Ovary (tissue), 9 donors: ENCODE data around the gene TTLL11. TPM values are rescaled to one million over a fixed set of nuclear protein-coding genes. Genes with fewer than 3 reads are reported as not detected.

ENCODE experiments used
- DNase-seq, 5 donors: peaks; one replicate each; pipeline ENCODE4 v3.0.0-alpha.2; 2019 to 2020
- H3K27ac ChIP-seq, 2 donors: fragments of 200-600 bp; one replicate each; pipeline versions ENCODE4 v1.5.1 to v1.8.0; 2019 to 2022
- H3K27me3 ChIP-seq: fragments of 200-600 bp; one replicate; pipeline ENCODE4 v1.8.0; 2022
- H3K36me3 ChIP-seq: fragments of 200-600 bp; sonication (generic); one replicate; pipeline ENCODE4 v1.5.1; 2019
- H3K4me1 ChIP-seq: one replicate; pipeline ENCODE4 v1.8.1; 2013; ENCODE audit warnings: mild to moderate bottlenecking, moderate library complexity; ENCODE audit not compliant: insufficient read depth
- H3K4me3 ChIP-seq: fragments of 200-600 bp; sonication (generic); one replicate; pipeline ENCODE4 v1.5.1; 2017
- H3K9me3 ChIP-seq, 2 donors: fragments of 200-600 bp in 1 of 2; sonication (generic) in 1 of 2; one replicate each; pipeline versions ENCODE4 v1.5.1 to v1.8.1; 2013 to 2019; ENCODE audit warnings: mild to moderate bottlenecking in 1 of 2, moderate library complexity in 1 of 2
- CTCF ChIP-seq, 3 donors: fragments of 450-650 bp in 2 of 3; fragments of 200-600 bp in 1 of 3; IDR thresholded peaks; one replicate each; pipeline versions ENCODE4 v1.5.1 to v1.8.0; 2016 to 2022; ENCODE audit warnings: antibody characterized with exemption in 3 of 3, mild to moderate bottlenecking in 1 of 3
- EP300 ChIP-seq: sonication (generic); formaldehyde crosslinking; IDR thresholded peaks from one replicate; pipeline ENCODE4 v1.6.1; 2017; ENCODE audit warnings: antibody characterized with exemption
- POLR2A ChIP-seq: fragments of 450-650 bp; IDR thresholded peaks from one replicate; pipeline ENCODE4 v1.6.1; 2017; ENCODE audit warnings: antibody characterized with exemption, mild to moderate bottlenecking, moderate library complexity
- WGBS, 3 donors: extraction: QIAGEN DNeasy Blood & Tissue Kit in 1 of 3; methylation state at CpG; one replicate each; pipeline versions ENCODE4 v1.1.5 to v1.1.7; 2013 to 2017; 5-methylcytosine and 5-hydroxymethylcytosine counted together
- intact Hi-C, 4 donors: fragments of 100-400 bp; cut with DNase I; formaldehyde crosslinking; loops; one replicate each; pipeline versions ENCODE4 v1.11.0 to v1.15.1; 2022 to 2023
- polyA plus RNA-seq, 2 donors: library from polyadenylated mRNA; stranded (reverse); fragments of 200-250 nt in 1 of 2; fragments of 350-450 nt in 1 of 2; fragmentation: Illumina TruSeq in 1 of 2; extraction: RNeasy Lipid Tissue Mini Kit (QIAGEN cat#74804) in 1 of 2; gene quantifications; one replicate each; pipeline ENCODE4 v1.2.3, GENCODE V29; 2013 to 2014
- total RNA-seq, 7 donors: library from RNA; depleted of rRNA in 2 of 7; stranded (reverse); fragments of >200 nt in 2 of 7; fragmentation: NEBNext Ultra II Directional in 3 of 7; extraction: Animal tissue kit (Norgen Biotek cat#: 25700) in 3 of 7; gene quantifications; one replicate each; pipeline versions ENCODE4 v1.1.0 to v1.2.4, GENCODE V29; 2016 to 2023
- donor health status: DM: no; HTN: no; CAD: no; lungs with moderate emphysema.
- donor health status: DM: no; HTN: no; CAD: no.
- donor health status: Bipolar disorder and iron deficiency.
- donor health status: DM: yes; HTN: yes; CAD: no.
- donor health status: DM: no; HTN: no; CAD: no.
- donor health status: DM: yes; HTN: yes; CAD: no.

TTLL11 gene
- total and polyA plus RNA-seq, 9 donors, result 6.1 to 13.5 (median 9.2) TPM

GRCh38 chr9:122138560-122139268 is 45.6 kb upstream of the TTLL11 start:
- H3K4me1 ChIP-seq, result peaks cover 1% of the 10 kb centered on the region
- no peaks in the 10 kb centered on the region for H3K9me3 ChIP-seq
- TF ChIP-seq CTCF (IDR thresholded peaks at IDR 0.05) (no peak), EP300 (no peak), POLR2A (no peak)
- intact Hi-C loops, result no loop called here
- no peak overlapping the region for H3K4me3 ChIP-seq
- H3K27ac ChIP-seq, result no peak overlapping the region
- H3K36me3 ChIP-seq, result no peaks in the 10 kb centered on the region
- 69 to 71% (median 71%) methylated on average over 10 of the region's 10 CpGs for WGBS, 3 donors
- no peaks in the 10 kb centered on the region for H3K27me3 ChIP-seq
- no peak for DNase-seq

- Histone ChIP-seq H3K4me1 (peaks cover 1% of the 10 kb centered on the region), H3K27me3 (no peaks in the 10 kb centered on the region), H3K4me3 (no peak overlapping the region), H3K9me3 (no peaks in the 10 kb centered on the region), H3K27ac (no peak overlapping the region), H3K36me3 (no peaks in the 10 kb centered on the region)
- TF ChIP-seq EP300 (no peak), CTCF (IDR thresholded peaks at IDR 0.05) (no peak), POLR2A (no peak)
- no peak for DNase-seq
- intact Hi-C loops, result no loop called here
- WGBS, 3 donors, result 85 to 92% (median 87%) methylated on average over 7 of the region's 7 CpGs
Observed at GRCh38 chr9:122135529-122135859, 42.4 kb upstream of the TTLL11 start.

GRCh38 chr9:122134822-122135528 is 41.9 kb upstream of the TTLL11 start:
- no peaks in the 10 kb centered on the region for H3K36me3 ChIP-seq
- DNase-seq, result no peak
- TF ChIP-seq POLR2A (no peak), CTCF (IDR thresholded peaks at IDR 0.05) (no peak), EP300 (no peak)
- H3K27me3 ChIP-seq, result no peaks in the 10 kb centered on the region
- WGBS, 3 donors, result 26 to 40% (median 34%) methylated on average over 12 of the region's 12 CpGs
- no peak overlapping the region for H3K27ac ChIP-seq
- intact Hi-C loops, result no loop called here
- no peaks in the 10 kb centered on the region for H3K9me3 ChIP-seq
- peaks cover 1% of the 10 kb centered on the region for H3K4me1 ChIP-seq
- H3K4me3 ChIP-seq, result no peak overlapping the region

GRCh38 chr9:122133984-122134535 is 41.0 kb upstream of the TTLL11 start:
- no peaks in the 10 kb centered on the region for H3K36me3 ChIP-seq
- intact Hi-C loops, result no loop called here
- 73 to 79% (median 77%) methylated on average over 17 of the region's 17 CpGs for WGBS, 3 donors
- no peaks in the 10 kb centered on the region for H3K9me3 ChIP-seq
- TF ChIP-seq EP300, result no peak
- no peak for TF ChIP-seq CTCF (IDR thresholded peaks at IDR 0.05)
- no peak for DNase-seq
- no peaks in the 10 kb centered on the region for H3K27me3 ChIP-seq
- H3K4me1 ChIP-seq, result peaks cover 1% of the 10 kb centered on the region
- no peak overlapping the region for H3K27ac ChIP-seq
- no peak overlapping the region for H3K4me3 ChIP-seq
